Dedifferentiated amniotic fluid mesenchymal stem cell (primary cell): Measurements from ENCODE around the gene WASF1.
A peak's percentile ranks its signal among the peaks of the same experiment; 100 is the strongest.
"Not testable (repeated sequence)": the region's sequence is repeated elsewhere in the genome, so short reads cannot be mapped to it uniquely, and the experiment has no call there.

Experiments used
- DNase-seq: peaks from one replicate; pipeline ENCODE4 v3.0.0-alpha.2; 2016; ENCODE audit errors: extremely low spot score

The WASF1 gene

GRCh38 chr6:110089323-110089722, 90.1 kb downstream of the WASF1 start:
- DNase-seq: no peak

DNA sequence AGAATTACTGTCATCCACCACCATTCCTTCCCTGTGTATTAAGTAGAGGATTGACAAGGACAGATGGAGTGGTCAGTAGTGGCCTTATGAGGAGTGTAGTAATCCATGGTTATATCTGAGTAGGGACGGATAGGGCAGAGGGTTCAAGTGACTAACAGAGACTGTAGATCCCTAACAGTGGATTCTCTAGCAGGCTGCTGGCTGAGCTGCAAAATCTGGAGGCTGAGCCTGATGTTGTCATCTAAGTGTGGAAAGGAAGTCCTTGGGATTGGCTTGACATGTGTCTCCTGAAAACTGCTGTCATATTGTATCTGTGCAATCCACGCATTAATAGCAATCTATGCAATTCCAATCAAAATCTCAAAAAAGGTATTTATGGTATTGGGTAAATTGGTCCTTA, 94.2 kb downstream of the WASF1 start:
- DNase-seq: no peak

- DNase-seq: no peak
Observed at GRCh38 chr6:110083875-110084585, 95.4 kb downstream of the WASF1 start.

DNA sequence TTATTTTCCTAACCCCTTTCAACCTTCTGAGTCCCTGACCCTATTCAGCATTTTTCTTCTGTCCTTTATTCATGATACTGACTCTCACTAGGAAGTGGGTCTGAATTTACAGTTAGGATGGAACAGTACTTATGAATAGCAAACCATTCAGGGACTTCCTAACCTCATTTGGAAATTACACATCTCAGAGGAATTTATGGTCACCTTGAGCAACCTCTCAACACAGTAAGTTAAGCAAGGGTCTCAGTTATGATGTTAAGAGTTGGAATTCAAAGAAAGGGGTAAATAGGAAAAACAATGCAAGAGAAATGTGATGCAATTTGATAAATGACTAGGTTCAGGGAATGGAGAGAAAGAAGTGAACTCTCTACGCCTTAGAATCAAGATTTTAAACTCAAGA, 104.1 kb downstream of the WASF1 start:
- DNase-seq: no peak

GRCh38 chr6:110073474-110073873, 106.0 kb downstream of the WASF1 start:
- DNase-seq: not testable (repeated sequence)

DNA sequence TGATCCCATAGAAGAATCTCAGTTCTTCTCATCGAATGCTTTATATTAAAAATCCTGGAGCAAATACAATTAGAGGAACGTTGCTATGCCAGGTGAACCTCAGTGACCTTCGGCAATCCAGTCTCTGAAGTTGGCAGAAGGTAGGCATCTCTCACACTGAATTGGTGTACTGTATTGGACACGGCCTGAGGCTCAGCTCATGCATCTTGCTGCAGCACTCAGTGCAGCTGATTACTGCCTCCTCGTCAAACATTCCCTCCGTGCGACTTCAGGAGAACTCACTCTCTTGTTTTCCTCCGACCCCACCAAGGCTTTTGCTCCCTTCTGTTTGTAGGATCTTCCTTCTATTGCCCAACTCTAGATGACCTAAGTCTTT, 110.9 kb downstream of the WASF1 start:
- DNase-seq: no peak

DNA sequence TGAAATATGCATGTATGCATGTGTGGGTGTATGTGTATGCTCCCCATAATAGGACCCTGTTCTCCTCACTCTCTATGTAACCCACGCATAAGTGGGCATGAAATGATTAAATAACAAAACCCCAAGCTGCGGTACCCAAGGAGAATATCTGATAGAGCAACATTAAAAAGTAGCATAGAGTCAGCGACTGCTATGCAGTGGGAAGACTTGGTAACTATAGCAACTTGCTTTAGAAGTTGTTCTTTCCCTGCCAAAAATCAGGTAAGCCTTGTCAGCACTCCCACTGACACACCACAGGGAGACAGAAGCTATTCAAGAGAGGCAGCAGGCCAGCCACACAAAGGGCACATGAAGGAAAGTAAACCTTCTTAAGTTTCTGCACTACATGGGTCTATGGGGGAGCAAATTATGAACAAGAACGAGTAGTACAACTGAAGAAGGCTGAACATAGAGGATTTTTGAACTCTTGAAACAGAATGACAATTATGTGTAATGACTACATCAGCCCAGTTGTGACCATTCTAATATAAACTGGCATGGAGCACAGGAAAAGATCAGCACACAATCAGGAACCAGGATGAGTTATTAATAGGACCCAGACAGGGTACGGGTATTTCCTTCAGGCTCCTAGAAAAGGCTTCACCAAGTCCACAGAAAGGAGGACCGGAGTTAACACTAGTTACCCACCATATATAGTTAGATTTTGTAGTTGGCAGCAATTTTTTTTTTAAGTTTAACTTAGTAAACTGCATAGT, 111.5 kb downstream of the WASF1 start:
- no peak for DNase-seq

DNA sequence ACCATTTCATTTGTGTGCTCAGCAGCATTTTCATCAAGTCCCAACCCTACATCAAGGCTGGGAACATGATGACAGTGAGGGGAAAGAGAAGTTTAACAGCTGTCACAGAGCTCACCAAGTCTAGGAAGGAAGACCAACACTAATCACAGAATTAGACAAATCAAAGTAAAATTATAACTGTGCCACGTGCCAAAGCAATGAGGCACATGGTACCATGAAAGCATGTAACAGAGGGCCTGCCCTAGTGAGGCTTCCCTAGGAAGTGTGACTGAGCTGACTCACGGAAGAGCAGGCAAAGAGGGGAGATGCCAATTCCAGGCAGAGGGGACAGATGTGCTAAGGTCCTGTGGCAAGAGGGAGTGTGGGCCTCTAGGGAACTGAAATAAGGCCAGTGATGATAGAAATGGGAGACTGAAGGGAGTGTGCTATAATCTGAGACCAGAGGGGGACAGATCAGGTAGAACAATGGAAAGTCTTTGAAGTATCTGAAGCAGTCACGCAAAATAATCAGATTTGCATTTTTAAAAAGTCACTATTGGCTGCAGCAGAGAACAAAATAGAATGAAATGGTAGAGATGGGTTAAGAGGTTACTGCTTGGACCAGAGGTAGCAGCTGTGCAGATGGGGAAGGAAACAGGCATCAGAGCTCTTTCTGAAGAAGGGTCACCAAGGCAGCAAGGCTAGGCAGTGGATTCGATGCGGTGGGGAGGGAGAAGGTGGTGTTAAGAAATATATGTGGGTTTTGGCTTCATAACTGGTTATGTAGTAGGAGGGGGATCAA, 114.5 kb downstream of the WASF1 start:
- DNase-seq: no peak

GRCh38 chr6:110063594-110064263, 115.7 kb downstream of the WASF1 start:
- no peak for DNase-seq

DNA sequence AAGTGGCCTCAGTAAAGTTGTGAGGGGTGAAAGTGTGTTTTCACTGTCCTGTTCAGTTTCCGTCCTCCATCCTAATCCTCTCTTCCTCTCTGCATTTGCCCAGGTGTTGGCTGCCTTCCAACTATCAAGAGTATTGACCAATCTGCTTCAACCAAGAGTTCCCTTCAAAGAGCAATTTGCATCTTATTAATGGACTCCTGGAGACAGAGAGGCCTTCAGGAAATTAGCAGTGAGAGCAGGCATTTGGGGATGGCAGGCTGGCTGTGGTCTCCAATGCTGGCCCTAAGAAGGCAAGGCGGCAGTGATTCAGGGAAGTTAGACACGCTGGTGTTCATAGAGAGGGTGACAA, 124.1 kb downstream of the WASF1 start:
- no peak for DNase-seq

GRCh38 chr6:110054664-110055386, 124.6 kb downstream of the WASF1 start:
- no peak for DNase-seq

GRCh38 chr6:110053395-110054240, 125.9 kb downstream of the WASF1 start:
- peak; percentile 70 for DNase-seq

DNA sequence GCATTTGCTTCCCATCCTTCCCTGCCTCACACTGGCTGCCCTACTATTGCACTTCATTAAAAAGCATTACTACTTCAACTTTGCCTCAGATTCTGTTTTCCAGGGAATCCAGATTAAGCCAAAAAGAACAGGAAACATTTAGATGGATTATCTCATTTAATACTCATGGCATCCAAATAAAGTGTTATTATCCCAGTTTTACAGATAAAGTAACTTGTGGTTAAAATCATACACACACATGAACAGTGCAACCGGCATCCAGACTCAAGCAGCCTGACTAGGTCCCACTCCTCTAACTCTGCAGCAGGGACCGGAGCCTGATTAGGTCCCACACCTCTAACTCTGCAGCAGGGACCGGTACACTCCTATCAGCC, 129.0 kb downstream of the WASF1 start:
- no peak for DNase-seq
